ENCODE measurements around the gene CYBA. TPM values are rescaled to one million over a fixed set of nuclear protein-coding genes. Genes with fewer than 3 reads are reported as not detected.

The CYBA gene
- total RNA-seq, 2 experiments from 2014 or later: 359 to 601 TPM

- H2AFZ ChIP-seq (ENCODE audit: low read length): no peak overlapping the region
- H4K20me1 ChIP-seq (ENCODE audit: insufficient read depth, low read length): no peaks in the 10 kb centered on the region
- no peak for TF ChIP-seq EZH2phosphoT487 (IDR thresholded peaks at IDR 0.05; ENCODE audit: borderline replicate concordance, low read depth, low read length)
- TF ChIP-seq CTCF (conservative IDR thresholded peaks at IDR 0.05; ENCODE audit: low read length): no peak
- peak overlapping the region; percentile 94 for H3K27ac ChIP-seq (ENCODE audit: low read depth, low read length, poor library complexity, severe bottlenecking)
- no peaks in the 10 kb centered on the region for H3K9me2 ChIP-seq (ENCODE audit: insufficient read depth, low read length)
- BruUV-seq (replicated peaks): no TSS peak
- intact Hi-C loops (cut with micrococcal nuclease; ENCODE audit: unreplicated experiment): loop anchor here (1.0 kb wide), 3 partner anchors 17 to 46 kb away; partner anchors contain the start of gene MVD
- H3K4me3 ChIP-seq (ENCODE audit: low read depth, low read length, poor library complexity, severe bottlenecking): peak overlapping the region; percentile 56
- H3K36me3 ChIP-seq (ENCODE audit: insufficient read depth, low read length): 0 out of 2 replicates have a peak, but pooled peaks cover 6% of the 10 kb centered on the region
- ChIA-PET CTCF (ENCODE audit: unreplicated experiment) (interaction anchor here (0.6 to 0.7 kb wide), 2 partner anchors 21 to 127 kb away, joined by 4 read pairs; no protein-coding TSS in a partner anchor), POLR2A (interaction anchor here (0.6 to 1.8 kb wide), 2 partner anchors 15 to 445 kb away, joined by 3 to 11 read pairs; no protein-coding TSS in a partner anchor)
- no peaks in the 10 kb centered on the region for H3K79me2 ChIP-seq (ENCODE audit: insufficient read depth, low read depth, low read length)
- H3K4me1 ChIP-seq (ENCODE audit: insufficient read depth, low read length, poor library complexity, severe bottlenecking): peaks cover 55% of the 10 kb centered on the region
- H3K9me3 ChIP-seq (ENCODE audit: low read length): no peaks in the 10 kb centered on the region
- no peak for DNase-seq (ENCODE audit: low spot score)
- peak overlapping the region; percentile 76 for H3K4me2 ChIP-seq (ENCODE audit: low read length)
Measured at GRCh38 chr16:88680554-88681083, 29.8 kb upstream of the CYBA start.

- Histone ChIP-seq H3K9me2 (ENCODE audit: insufficient read depth, low read length) (no peaks in the 10 kb centered on the region), H2AFZ (ENCODE audit: low read length) (no peak overlapping the region), H3K4me3 (ENCODE audit: low read depth, low read length, poor library complexity, severe bottlenecking) (no peak overlapping the region), H3K4me1 (ENCODE audit: insufficient read depth, low read length, poor library complexity, severe bottlenecking) (peaks cover 35% of the 10 kb centered on the region), H3K9me3 (ENCODE audit: low read length) (no peaks in the 10 kb centered on the region), H3K4me2 (ENCODE audit: low read length) (no peak overlapping the region), H3K27ac (ENCODE audit: low read depth, low read length, poor library complexity, severe bottlenecking) (no peak overlapping the region), H4K20me1 (ENCODE audit: insufficient read depth, low read length) (no peaks in the 10 kb centered on the region), H3K79me2 (ENCODE audit: insufficient read depth, low read depth, low read length) (no peaks in the 10 kb centered on the region), H3K36me3 (ENCODE audit: insufficient read depth, low read length) (peaks cover 11% of the 10 kb centered on the region; the same call in 1 of the 2 replicates)
- no peak for DNase-seq (ENCODE audit: low spot score)
- no TSS peak for BruUV-seq (replicated peaks)
- POLR2A ChIA-PET: no interaction called here
- TF ChIP-seq CTCF (conservative IDR thresholded peaks at IDR 0.05; ENCODE audit: low read length) (no peak), EZH2phosphoT487 (IDR thresholded peaks at IDR 0.05; ENCODE audit: borderline replicate concordance, low read depth, low read length) (no peak)
- intact Hi-C loops (cut with micrococcal nuclease; ENCODE audit: unreplicated experiment): no loop called here
- CTCF ChIA-PET (ENCODE audit: unreplicated experiment): no interaction called here
Measured at GRCh38 chr16:88678224-88678979, 27.5 kb upstream of the CYBA start.

- Histone ChIP-seq H3K36me3 (ENCODE audit: insufficient read depth, low read length) (peaks cover 11% of the 10 kb centered on the region; the same call in 1 of the 2 replicates), H3K4me3 (ENCODE audit: low read depth, low read length, poor library complexity, severe bottlenecking) (no peak overlapping the region), H3K4me2 (ENCODE audit: low read length) (no peak overlapping the region), H2AFZ (ENCODE audit: low read length) (no peak overlapping the region), H3K4me1 (ENCODE audit: insufficient read depth, low read length, poor library complexity, severe bottlenecking) (peaks cover 35% of the 10 kb centered on the region), H4K20me1 (ENCODE audit: insufficient read depth, low read length) (no peaks in the 10 kb centered on the region), H3K27ac (ENCODE audit: low read depth, low read length, poor library complexity, severe bottlenecking) (no peak overlapping the region), H3K9me2 (ENCODE audit: insufficient read depth, low read length) (no peaks in the 10 kb centered on the region), H3K9me3 (ENCODE audit: low read length) (no peaks in the 10 kb centered on the region), H3K79me2 (ENCODE audit: insufficient read depth, low read depth, low read length) (no peaks in the 10 kb centered on the region)
- TF ChIP-seq EZH2phosphoT487 (IDR thresholded peaks at IDR 0.05; ENCODE audit: borderline replicate concordance, low read depth, low read length): no peak
- TF ChIP-seq CTCF (conservative IDR thresholded peaks at IDR 0.05; ENCODE audit: low read length): no peak
- CTCF ChIA-PET (ENCODE audit: unreplicated experiment): no interaction called here
- POLR2A ChIA-PET: no interaction called here
- intact Hi-C loops (cut with micrococcal nuclease; ENCODE audit: unreplicated experiment): no loop called here
- BruUV-seq (replicated peaks): no TSS peak
- no peak for DNase-seq (ENCODE audit: low spot score)
Measured at GRCh38 chr16:88677721-88678120, 26.9 kb upstream of the CYBA start.
